HepG2 (cell line): ENCODE measurements around the gene FIBP. TPM values are rescaled to one million over a fixed set of nuclear protein-coding genes. Genes with fewer than 3 reads are reported as not detected.

Source experiments
- HNRNPL ChIP-seq: fragments of 200-400 bp; formaldehyde crosslinking; IDR thresholded peaks from 2 replicates; pipeline ENCODE4 v1.6.1; 2017; ENCODE audit warnings: mild to moderate bottlenecking, low read depth, low read length
- MBD4 ChIP-seq: IDR thresholded peaks from 2 replicates; pipeline ENCODE4 v1.6.1; 2012; ENCODE audit warnings: low read length, inconsistent platforms, borderline replicate concordance
- SATB2 ChIP-seq: sonication (generic); formaldehyde crosslinking; IDR thresholded peaks from 2 replicates; pipeline ENCODE4 v1.5.0; 2020; ENCODE audit warnings: missing genetic modification reagents
- SETDB1 ChIP-seq: sonication (generic); formaldehyde crosslinking; IDR thresholded peaks from 2 replicates; pipeline ENCODE4 v1.5.1; 2020; ENCODE audit warnings: missing genetic modification reagents, mild to moderate bottlenecking, borderline replicate concordance
- SKI ChIP-seq: fragments of 450-650 bp; IDR thresholded peaks from one replicate; pipeline ENCODE4 v1.6.1; 2018; ENCODE audit warnings: mild to moderate bottlenecking; ENCODE audit not compliant: partially characterized antibody
- TAF1 ChIP-seq: sonication (generic); formaldehyde crosslinking; IDR thresholded peaks from 2 replicates; pipeline ENCODE4 v1.4.0; 2020; ENCODE audit warnings: missing genetic modification reagents
- ZMYM4 ChIP-seq: sonication (generic); formaldehyde crosslinking; IDR thresholded peaks from 2 replicates; pipeline ENCODE4 v1.8.1; 2023; ENCODE audit warnings: mild to moderate bottlenecking, missing genetic modification reagents
- ZNF260 ChIP-seq: sonication (generic); formaldehyde crosslinking; IDR thresholded peaks from 2 replicates; pipeline ENCODE4 v1.4.0; 2020; ENCODE audit warnings: missing genetic modification reagents, low read depth, mild to moderate bottlenecking, borderline replicate concordance
- ZNF292 ChIP-seq: sonication (generic); formaldehyde crosslinking; IDR thresholded peaks from 2 replicates; pipeline ENCODE4 v1.8.1; 2022; ENCODE audit warnings: mild to moderate bottlenecking, low read depth, missing genetic modification reagents, borderline replicate concordance
- ZNF562 ChIP-seq: sonication (generic); formaldehyde crosslinking; IDR thresholded peaks from 2 replicates; pipeline ENCODE4 v1.8.0; 2022; ENCODE audit warnings: missing genetic modification reagents, borderline replicate concordance
- ZNF660 ChIP-seq: sonication (generic); formaldehyde crosslinking; IDR thresholded peaks from 2 replicates; pipeline ENCODE4 v1.5.1; 2020; ENCODE audit warnings: mild to moderate bottlenecking, low read depth, missing genetic modification reagents, borderline replicate concordance
- polyA plus RNA-seq, 8 experiments: library from polyadenylated mRNA; depleted of rRNA in 3 of 8; stranded (reverse) in 7 of 8; unstranded in 1 of 8; fragments of >200 nt; fragmentation: Illumina TruSeq in 4 of 8; extraction: Trizol in 4 of 8; gene quantifications; 2 replicates each; pipeline versions ENCODE4 v1.2.1 to v1.2.3, GENCODE V29; 2011 to 2016; ENCODE audit warnings: low read depth in 4 of 8, missing spikeins in 1 of 8, mixed read lengths in 1 of 8; ENCODE audit not compliant: insufficient read depth in 1 of 8
- total RNA-seq, 5 experiments: library from RNA; depleted of rRNA; stranded (reverse); fragments of >200 nt; fragmentation: Illumina TruSeq; extraction: Trizol; gene quantifications; 2 replicates each; pipeline ENCODE4 v1.2.3, GENCODE V29; 2016; ENCODE audit warnings: low read depth in 1 of 5
- TF ChIP-seq, protein P1 (sequence below): sonication (generic); formaldehyde crosslinking; IDR thresholded peaks from 2 replicates; pipeline ENCODE4 v1.4.0; 2020; ENCODE audit warnings: mild to moderate bottlenecking, missing genetic modification reagents, borderline replicate concordance
- TF ChIP-seq, protein P2 (sequence below): IDR thresholded peaks from 2 replicates; pipeline ENCODE4 v1.6.1; 2012; ENCODE audit warnings: low read length, improper control_type of control experiment
- TF ChIP-seq, protein P3 (sequence below): sonication (generic); formaldehyde crosslinking; IDR thresholded peaks from 2 replicates; pipeline ENCODE4 v1.8.1; 2023; ENCODE audit warnings: mild to moderate bottlenecking, moderate library complexity, missing genetic modification reagents
- TF ChIP-seq, protein P4 (sequence below): sonication (generic); formaldehyde crosslinking; IDR thresholded peaks from 2 replicates; pipeline ENCODE4 v1.8.0; 2022; ENCODE audit warnings: low read depth, missing genetic modification reagents
- TF ChIP-seq, protein P5 (sequence below), 2 experiments: fragments of 450-650 bp in 1 of 2; sonication (generic) in 1 of 2; formaldehyde crosslinking; IDR thresholded peaks; 2 replicates each; pipeline versions ENCODE4 v1.5.0 to v1.8.0; 2020 to 2022; ENCODE audit warnings: mild to moderate bottlenecking in 1 of 2, missing genetic modification reagents in 1 of 2

FIBP gene
- total and polyA plus RNA-seq, 2 of the 13 experiments (the other 11 are each of a cell fraction or from before 2014, with no cell fraction given): 42.9 to 62.1 TPM

DNA sequence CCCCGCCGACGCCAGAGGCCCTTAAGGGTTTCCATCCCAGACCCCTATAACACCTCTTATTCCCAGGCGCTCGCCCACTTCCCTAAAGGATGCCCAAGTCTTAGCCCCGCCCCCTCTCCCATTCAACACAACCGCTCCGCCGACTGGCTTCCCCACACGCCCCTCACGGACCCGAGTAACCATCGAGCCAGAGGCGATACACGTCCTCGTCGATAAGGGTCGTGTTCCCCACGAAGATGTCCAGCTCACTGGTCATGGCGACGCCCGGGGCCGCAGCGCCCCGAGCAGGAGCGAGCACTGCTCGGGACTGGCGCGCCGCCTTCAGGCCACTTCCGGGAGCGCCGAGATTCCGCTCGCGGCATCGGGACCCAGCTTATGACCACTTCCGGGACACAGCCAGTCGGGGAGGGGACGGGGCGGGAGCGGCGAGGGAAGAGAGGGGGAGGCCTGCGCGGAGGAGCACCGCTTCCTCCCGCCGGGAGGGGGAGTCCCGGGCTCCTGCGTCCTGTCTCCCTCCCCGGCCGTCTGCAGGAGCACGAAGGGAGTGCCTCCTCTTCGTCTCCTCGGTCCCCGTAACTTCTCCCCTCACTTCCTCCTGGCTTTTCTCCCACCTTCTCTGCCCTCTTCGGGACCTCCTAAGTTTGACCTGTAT lies at the start of gene FIBP (continued):
- TF ChIP-seq, protein P1, sequence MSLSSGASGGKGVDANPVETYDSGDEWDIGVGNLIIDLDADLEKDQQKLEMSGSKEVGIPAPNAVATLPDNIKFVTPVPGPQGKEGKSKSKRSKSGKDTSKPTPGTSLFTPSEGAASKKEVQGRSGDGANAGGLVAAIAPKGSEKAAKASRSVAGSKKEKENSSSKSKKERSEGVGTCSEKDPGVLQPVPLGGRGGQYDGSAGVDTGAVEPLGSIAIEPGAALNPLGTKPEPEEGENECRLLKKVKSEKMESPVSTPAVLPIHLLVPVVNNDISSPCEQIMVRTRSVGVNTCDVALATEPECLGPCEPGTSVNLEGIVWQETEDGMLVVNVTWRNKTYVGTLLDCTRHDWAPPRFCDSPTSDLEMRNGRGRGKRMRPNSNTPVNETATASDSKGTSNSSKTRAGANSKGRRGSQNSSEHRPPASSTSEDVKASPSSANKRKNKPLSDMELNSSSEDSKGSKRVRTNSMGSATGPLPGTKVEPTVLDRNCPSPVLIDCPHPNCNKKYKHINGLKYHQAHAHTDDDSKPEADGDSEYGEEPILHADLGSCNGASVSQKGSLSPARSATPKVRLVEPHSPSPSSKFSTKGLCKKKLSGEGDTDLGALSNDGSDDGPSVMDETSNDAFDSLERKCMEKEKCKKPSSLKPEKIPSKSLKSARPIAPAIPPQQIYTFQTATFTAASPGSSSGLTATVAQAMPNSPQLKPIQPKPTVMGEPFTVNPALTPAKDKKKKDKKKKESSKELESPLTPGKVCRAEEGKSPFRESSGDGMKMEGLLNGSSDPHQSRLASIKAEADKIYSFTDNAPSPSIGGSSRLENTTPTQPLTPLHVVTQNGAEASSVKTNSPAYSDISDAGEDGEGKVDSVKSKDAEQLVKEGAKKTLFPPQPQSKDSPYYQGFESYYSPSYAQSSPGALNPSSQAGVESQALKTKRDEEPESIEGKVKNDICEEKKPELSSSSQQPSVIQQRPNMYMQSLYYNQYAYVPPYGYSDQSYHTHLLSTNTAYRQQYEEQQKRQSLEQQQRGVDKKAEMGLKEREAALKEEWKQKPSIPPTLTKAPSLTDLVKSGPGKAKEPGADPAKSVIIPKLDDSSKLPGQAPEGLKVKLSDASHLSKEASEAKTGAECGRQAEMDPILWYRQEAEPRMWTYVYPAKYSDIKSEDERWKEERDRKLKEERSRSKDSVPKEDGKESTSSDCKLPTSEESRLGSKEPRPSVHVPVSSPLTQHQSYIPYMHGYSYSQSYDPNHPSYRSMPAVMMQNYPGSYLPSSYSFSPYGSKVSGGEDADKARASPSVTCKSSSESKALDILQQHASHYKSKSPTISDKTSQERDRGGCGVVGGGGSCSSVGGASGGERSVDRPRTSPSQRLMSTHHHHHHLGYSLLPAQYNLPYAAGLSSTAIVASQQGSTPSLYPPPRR (CRISPR knock-in tag): no peak
- TF ChIP-seq ZNF260 (CRISPR knock-in tag) (no peak), SKI (no peak), ZNF660 (CRISPR knock-in tag) (no peak), TAF1 (CRISPR knock-in tag) (peak; percentile 57; the same call in 1 of the 2 replicates), HNRNPL (no peak), SATB2 (CRISPR knock-in tag) (no peak), ZMYM4 (CRISPR knock-in tag) (peak; percentile 85), ZNF562 (CRISPR knock-in tag) (no peak), SETDB1 (CRISPR knock-in tag) (no peak), ZNF292 (CRISPR knock-in tag) (no peak), MBD4 (no peak)
- TF ChIP-seq, protein P2, sequence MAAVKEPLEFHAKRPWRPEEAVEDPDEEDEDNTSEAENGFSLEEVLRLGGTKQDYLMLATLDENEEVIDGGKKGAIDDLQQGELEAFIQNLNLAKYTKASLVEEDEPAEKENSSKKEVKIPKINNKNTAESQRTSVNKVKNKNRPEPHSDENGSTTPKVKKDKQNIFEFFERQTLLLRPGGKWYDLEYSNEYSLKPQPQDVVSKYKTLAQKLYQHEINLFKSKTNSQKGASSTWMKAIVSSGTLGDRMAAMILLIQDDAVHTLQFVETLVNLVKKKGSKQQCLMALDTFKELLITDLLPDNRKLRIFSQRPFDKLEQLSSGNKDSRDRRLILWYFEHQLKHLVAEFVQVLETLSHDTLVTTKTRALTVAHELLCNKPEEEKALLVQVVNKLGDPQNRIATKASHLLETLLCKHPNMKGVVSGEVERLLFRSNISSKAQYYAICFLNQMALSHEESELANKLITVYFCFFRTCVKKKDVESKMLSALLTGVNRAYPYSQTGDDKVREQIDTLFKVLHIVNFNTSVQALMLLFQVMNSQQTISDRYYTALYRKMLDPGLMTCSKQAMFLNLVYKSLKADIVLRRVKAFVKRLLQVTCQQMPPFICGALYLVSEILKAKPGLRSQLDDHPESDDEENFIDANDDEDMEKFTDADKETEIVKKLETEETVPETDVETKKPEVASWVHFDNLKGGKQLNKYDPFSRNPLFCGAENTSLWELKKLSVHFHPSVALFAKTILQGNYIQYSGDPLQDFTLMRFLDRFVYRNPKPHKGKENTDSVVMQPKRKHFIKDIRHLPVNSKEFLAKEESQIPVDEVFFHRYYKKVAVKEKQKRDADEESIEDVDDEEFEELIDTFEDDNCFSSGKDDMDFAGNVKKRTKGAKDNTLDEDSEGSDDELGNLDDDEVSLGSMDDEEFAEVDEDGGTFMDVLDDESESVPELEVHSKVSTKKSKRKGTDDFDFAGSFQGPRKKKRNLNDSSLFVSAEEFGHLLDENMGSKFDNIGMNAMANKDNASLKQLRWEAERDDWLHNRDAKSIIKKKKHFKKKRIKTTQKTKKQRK: no peak
- TF ChIP-seq, protein P3, sequence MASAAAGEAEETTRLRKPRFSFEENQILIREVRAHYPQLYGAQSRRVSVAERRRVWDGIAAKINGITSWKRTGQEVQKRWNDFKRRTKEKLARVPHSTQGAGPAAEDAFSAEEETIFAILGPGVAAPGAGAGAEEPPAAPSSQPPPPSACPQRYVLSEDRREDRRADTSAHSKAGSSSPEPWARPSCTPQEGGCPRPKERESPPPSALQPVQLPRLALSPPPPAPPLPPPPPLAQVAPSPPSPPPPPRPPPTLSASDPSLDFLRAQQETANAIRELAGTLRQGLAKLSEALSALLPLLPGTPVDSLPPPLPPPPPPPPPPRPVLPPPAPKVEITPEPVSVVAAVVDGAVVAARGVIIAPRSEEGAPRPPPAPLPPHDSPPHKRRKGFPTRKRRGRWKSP (CRISPR knock-in tag): no peak
- TF ChIP-seq, protein P4, sequence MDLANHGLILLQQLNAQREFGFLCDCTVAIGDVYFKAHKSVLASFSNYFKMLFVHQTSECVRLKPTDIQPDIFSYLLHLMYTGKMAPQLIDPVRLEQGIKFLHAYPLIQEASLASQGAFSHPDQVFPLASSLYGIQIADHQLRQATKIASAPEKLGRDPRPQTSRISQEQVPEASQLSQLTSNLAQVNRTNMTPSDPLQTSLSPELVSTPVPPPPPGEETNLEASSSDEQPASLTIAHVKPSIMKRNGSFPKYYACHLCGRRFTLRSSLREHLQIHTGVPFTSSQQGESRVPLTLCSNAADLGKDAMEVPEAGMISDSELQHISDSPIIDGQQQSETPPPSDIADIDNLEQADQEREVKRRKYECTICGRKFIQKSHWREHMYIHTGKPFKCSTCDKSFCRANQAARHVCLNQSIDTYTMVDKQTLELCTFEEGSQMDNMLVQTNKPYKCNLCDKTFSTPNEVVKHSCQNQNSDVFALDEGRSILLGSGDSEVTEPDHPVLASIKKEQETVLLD (CRISPR knock-in tag): no peak; the same call in 1 of the 2 replicates
- TF ChIP-seq, protein P5, sequence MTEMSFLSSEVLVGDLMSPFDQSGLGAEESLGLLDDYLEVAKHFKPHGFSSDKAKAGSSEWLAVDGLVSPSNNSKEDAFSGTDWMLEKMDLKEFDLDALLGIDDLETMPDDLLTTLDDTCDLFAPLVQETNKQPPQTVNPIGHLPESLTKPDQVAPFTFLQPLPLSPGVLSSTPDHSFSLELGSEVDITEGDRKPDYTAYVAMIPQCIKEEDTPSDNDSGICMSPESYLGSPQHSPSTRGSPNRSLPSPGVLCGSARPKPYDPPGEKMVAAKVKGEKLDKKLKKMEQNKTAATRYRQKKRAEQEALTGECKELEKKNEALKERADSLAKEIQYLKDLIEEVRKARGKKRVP (CRISPR knock-in tag; IDR thresholded peaks at IDR 0.05): no peak
